UCSD-AML1 (cell line): ENCODE data around the gene SLC16A9.

Source experiments
- DNase-seq: peaks from one replicate; lab custom pipeline; 2025; ENCODE audit not compliant: unreplicated experiment; lab: John Stamatoyannopoulos, UW

The SLC16A9 gene

DNA sequence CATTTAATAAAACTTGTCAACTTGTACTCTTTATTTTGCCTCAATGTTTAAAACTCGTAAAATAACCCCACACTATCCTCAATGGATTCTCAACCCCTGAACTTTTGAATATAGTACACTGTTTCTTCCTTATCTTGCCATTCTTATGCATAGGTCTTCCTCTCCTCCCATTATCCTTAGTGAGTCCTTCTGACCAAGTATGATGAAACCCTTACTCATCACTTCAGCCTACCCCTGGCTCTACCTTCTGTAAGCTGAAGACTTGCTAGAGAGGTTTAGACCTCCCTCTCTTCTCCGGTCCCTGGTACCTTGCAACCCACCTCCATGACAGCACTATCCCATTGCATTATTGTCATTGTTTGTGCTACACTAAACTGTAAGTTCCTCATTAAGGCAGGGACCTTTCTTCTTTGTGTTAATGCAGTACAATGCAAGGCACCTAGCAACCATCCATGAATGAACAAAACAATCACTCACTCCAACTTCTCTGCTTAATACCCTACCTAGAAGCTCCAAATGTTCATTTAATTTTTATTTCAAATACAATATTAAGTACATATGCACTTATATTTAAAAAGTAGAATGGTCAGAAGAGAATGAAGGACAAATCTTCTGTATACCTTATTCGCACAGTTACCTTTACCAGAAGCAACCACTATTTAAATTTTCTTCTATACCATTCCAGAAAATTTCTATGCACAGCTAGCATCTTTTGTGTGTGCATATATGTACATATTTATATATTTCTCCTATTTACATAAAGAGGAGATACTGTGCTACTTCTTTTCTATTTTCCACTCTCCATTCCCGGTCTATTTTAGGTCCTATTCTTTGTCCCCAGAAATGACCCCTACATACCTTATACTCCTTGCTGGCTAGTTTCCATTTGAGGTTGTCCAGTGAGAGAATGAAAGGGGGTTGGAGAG lies 77.5 kb downstream of the SLC16A9 start:
- DNase-seq = no peak

DNA sequence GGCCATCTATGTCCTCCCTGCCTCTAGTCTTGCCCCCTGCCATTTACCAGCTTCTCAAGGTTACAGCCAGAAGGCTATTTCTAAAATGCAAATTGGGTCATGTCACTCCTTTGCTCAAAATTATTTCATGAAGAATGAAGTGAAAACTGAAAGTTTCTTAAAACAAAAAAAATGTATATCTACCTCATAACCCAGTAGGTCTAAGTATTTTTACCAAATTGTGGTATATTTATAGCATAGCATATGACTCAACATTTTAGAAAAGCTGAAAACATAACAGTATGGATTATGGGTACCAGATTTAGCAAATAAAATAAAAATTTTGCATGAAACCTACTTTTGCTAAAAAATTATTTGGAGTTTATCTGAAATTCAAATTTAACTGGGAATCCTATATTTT lies 78.4 kb downstream of the SLC16A9 start:
- no peak for DNase-seq

DNA sequence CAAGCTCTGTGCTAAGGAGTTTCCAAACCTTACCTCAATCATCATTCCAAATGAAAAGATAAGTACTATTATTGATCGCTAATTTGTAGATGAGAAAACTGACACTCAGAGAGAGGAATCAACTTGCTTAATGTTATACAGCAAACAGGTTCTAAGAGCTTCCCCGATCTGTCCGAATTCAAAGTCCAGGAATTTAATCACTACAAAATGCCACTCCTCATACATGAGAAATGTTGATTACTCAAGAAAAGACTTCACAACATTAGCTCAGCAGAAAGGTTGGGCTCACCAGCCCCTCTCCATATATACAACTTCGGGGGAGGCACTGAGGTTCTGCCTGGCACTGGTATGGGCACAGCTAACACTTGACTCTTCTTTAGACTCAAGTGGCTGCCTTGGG lies 80.7 kb downstream of the SLC16A9 start:
- DNase-seq = no peak

DNA sequence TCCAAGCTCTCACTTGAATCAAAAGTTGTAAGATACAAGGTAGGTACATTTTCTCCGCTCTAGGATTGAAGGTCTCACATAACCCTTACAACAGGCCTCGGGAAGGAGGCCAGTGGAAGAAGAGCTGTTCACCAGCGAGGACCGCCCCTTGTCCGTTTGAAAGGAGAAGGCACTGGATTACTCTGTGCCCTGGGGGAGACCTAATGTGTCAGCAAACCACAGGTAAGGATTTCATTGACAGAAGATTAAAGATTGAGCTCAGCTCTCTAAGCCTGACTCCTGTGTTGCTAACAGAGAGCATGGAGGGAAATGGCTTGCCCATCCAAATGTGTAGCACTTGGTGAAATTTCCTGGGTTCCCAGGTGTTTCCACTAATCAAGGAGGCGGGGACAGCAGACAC lies 81.2 kb downstream of the SLC16A9 start:
- DNase-seq = no peak

DNA sequence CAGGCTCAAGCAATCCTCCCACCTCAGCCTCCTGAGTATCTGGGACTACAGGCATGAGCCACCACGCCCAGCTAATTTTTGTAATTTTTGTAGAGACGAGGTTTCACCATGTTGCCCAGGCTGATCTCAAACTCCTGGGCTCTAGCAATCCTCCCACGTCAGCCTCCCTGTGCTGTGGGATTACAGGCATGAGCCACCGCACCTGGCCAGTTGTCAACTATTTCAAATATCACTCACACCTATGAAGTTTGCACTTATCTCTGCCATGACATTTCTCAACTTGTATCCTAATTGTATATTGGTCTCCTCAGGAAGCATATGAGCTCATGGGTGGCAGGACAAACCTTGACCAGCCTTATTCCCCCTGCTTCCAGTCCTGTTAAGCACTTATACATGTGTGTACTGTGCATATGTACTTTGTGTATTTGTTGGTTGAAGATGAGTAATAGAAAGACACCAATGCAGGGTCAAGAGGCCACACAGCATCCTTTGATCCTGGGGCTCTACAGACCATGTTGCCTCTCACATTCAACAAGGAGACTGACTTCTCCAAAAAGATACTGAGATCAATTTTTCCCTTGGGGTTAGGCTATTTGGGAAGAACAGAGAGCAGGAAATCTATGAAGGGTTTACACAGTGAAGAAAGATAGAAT lies 82.2 kb downstream of the SLC16A9 start:
- DNase-seq = no peak

DNA sequence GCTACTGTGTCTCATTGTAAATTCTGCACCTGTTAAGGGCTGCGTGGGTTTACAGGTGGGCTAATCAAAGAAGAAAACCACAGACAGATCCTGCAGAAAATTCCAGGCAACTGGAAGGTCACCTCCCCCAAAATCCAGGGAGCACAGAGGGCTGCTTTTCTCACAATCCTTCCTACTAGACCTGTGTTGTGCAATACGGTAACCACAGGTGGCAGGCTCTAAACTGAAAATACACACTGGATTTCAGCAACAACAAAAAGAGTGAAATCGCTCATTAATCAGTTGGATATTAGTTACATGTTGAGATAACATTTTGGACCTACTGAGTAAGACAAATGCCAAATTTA lies 83.2 kb downstream of the SLC16A9 start:
- no peak for DNase-seq

DNA sequence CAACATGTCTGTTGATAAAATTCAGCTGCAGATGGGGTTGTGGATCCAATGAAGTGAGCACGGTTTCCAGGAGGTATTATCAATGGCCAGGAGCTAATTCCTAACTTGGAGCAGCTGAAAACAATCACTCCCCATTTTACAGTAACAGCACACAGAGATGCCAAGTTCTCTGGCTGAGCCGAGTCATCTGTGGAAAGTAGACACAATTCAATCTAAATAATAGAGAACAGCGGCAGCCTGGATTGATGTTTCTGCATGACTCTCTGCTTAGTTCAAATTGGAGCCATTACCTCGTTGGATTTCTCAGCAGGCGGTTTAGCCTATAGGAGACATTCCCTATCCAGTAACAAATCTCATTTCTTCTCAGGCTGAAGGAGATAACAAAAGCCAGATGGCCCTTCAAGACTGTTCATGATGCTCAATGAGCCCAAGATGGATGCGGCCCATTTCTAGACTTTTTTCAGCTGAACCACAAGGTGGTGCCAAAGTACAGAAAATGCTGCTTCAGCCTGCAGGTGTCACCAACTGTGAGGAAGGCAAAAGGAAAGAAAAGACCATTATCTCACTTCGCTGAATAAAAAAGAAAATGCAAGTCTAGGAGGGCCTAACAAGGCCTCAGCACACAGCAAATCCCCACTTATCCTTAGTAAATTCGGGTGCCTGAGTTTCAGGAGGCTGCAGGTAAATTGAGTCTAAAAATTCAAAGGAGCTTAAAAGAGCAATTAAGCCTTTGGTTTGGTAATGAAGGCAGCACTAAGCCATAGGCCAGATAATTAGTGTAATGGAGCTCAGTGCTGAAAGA lies 83.7 kb downstream of the SLC16A9 start:
- no peak for DNase-seq

DNA sequence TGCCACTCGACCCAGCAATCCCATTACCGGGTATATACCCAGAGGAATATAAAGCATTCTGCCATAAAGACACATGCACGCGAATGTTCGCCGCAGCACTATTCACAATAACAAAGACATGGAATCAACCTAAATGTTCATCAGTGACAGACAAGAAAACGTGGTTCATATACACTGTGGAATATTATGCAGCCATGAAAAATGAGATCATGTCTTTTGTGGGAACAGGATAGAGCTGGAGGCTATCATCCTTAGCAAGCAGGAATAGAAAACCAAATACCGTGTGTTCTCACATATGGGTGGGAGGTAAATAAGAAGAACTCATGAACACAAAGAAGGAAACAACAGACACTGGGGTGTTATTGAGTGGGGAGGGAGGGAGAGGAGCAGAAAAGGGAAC lies 84.7 kb downstream of the SLC16A9 start:
- no peak for DNase-seq

DNA sequence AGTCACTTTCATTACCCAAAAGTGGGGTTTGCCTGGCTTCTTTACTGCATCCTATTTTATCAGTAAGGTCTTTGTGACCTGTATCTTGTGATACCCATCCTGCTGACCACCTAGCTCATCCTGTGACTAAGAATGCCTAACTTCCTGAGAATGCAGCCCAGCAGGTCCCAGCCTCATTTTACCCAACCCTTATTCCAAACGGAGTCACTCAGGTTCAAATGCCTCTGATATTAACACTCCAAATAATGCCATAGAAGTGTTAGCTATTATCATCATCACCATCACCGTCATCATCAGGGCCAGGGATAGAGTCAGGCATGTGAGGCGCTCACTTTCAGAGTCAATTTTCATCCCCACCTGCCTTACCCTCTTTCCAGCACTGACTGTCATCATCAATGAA lies 85.5 kb downstream of the SLC16A9 start:
- no peak for DNase-seq

DNA sequence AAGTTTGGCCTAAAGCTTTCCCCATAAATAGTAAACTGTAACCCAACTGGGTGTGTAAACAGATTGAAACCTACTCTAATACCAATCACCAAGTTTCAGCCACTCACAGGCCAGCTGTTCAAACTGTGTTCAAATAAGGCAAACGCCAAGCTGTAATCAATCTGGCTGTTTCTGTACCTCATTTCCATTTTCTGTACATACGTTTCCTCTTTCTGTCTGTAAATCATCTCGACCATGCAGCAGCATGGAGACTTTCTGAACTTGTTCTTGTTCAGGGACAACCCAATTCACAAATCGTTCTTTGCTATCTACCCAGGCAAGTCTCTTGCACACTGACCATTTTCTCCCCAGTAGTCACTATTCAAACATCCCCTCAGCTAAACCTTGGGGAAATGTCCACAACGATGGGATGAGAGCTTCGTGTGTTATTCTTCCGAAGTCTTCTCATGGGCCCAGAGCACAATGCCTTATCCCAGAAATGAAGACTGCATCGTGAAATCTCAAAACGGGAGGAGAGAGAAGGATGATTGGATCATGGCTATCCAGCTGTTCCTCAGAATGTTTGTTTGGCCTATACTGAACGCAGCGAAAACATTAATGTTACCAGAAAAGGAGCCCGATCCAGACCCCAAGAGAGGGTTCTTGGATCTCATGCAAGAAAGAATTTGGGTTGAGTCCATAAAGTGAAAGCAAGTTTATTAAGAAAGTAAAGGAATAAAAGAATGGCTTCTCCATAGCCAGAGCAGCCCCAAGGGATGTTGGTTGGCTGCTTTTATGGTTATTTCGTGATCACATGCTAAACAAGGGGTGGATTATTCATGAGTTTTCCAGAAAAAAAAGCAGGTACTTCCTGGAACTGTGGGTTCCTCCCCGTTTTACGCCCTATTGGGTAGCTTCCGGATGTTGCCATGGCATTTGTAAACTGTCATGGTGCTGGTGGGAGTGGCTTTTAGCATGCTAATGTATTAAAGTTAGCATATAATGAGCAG lies 86.2 kb downstream of the SLC16A9 start:
- no peak for DNase-seq

DNA sequence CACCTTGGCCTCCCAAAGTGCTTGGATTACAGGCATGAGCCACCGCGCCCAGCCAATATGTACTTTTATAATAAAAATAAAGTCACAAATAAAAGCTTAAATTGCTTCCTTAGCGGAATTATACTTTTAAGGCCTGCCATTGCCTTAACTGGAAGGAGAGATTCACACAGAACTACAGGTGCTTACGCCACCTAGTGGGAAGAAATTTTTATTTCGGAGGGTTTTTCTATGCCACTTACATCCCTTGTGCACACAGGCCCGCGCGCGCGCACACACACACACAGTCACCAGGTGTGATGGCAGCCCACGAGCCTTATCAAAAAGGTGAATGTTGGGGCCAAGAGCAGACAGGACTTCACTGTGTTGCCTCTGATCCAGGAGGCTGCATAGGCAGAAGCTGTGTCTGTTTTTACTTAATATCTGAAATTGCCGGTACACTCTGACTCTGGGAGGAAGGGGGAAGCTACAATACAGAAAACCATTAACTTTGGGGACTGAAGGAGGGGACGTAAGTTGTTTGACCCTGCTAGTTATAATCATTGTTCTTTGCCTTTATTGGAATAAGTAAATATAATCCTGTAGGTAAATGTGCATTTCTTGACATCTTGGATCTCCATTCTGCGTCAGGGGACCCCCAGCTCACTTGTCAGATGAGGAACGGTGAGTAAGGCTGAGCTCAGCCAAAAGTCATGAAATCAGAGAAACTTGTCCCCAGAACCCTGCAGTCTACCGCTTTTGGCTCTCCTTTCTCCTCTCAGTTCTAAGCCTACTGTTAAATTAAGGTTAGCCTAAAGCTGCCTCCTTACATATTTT lies 87.1 kb downstream of the SLC16A9 start:
- DNase-seq = peak; percentile 12

DNA sequence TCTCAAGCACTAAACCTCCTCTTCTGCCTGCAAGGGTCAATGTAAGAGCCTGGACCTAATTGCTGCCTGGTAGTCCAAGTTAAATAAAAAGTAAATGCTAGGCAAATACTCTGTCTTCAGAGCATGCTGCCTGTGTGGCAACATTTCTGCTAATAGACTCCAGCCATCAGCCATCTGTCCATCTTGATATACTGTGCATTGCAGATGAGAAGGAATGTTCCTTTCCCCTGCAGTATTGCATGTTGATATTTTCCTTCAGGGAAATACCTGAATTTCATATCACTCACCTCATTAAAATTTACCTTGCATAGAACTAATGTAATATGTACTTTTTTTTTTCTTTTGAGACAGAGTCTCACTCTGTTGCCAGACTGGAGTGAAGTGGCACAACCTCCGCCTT lies 87.9 kb downstream of the SLC16A9 start:
- DNase-seq = no peak

DNA sequence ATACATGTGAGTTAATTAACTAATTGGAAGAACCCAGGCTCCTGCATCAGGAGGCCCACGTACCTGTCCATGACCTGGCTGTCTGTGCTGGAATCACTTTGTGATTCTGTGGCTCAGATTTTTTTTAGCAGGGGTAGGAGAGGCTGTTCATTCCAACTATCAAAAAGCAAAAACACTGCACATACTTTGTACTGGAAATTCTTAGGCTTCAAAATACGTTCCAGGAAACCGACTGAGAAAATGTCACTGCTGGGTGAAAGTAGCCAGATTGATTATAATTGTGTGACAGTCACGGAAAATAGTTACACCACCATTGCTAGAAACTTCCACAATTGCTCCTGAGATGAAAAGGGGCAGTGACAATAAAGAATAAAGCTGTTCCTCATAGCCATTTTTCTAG lies 91.0 kb downstream of the SLC16A9 start:
- DNase-seq = no peak

DNA sequence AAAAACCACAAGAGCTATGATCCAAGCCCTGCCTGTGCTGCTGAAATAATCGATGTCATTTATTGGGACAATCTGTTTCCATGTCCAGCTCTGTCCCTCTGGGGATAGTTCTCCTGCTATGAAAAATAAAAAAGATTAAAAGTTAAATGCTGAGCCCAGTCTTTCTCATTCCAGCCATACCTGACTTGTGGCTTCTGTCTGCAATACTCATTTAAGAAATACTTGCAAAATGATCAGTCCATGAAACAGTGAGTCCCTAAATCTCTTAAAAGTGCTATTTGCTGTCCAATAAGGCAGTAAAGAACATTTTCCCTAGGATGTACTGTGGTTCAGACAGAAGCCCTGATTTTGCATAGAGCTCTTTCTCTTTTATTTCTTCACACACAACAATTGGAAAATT lies 91.7 kb downstream of the SLC16A9 start:
- no peak for DNase-seq

DNA sequence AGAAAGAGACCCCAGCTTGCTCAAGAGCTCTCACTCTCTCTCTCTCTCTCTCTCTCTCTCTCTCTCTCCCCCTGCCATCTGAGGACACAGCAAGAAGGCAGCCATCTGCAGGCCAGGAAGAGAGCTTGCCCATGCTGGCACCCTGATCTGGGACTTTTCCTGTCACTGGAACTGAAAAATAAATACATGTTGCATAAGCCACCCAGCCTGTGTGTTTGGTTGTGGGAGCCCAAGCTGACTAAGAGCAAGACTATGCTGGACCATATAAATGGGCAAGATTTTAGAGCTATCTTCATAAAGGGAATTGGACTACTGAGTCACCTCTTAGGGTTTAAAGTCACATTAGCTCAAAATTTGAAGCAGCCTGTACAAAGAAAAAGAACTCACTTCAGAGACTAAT lies 98.6 kb downstream of the SLC16A9 start:
- DNase-seq = no peak

DNA sequence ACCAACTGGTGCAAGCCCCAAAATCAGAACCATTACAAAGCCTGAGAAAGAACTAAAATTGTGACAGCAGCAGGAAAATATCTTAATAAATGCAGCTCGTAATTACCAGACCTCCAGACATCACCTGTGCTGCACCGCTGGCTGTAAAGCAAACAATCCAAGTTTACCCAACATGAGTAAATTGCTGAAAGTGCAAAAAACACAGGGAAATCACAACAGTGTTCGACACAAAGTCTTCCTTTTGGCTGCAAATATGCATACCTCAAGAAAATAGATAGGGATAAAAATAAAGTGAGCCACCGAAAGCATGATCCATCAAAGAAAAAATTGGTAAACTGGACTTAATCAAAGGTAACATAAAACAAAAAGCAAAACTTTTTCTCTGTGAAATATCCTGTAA lies 101.7 kb downstream of the SLC16A9 start:
- DNase-seq = no peak

DNA sequence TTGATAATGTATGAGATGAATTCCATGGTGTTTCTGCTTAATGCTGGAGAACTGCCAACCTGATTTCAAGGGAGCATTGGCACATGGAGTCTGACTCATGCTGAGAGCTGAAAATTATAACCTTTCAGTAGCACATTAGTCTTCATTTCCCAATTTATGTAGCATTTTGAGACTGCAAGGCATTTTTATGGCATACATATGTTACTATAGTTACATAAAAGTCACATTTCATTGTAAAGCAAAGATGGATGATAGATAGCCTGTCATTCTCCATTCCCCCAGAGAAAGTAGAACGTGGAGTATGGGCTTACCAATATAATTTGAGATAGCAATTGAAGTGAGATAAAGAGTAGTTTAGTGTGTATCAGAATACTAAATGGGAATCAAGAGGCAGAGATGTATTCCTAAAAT lies 103.1 kb downstream of the SLC16A9 start:
- no peak for DNase-seq

DNA sequence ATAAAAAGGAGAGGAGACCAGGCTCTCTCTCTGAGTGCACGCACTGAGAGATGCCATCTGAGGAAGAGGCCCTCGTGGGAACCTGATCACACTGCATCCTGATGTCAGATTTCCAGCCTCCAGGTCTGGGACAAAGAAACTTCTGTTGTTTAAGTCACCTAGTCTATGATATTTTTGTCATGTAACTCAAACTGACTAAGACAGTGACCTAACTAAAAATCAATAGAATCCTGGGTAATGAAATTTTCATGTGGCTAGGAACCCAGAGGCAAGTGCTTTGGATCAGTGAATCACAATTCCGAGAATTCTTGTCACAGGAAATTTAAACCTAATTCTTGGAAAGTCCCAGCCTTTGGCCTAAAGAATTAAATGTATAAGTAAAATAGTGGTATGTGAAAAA lies 107.7 kb downstream of the SLC16A9 start:
- no peak for DNase-seq
